ENCODE data around the gene EFCAB12. TPM values are rescaled to one million over a fixed set of nuclear protein-coding genes. Genes with fewer than 3 reads are reported as not detected.

EFCAB12 gene
- total and polyA plus RNA-seq, 10 of the 15 experiments (the other 5 are each of a cell fraction or from before 2014, with no cell fraction given): 0.02 to 0.85 (median 0.33) TPM

GRCh38 chr3:129439817-129440617, 11.6 kb upstream of the EFCAB12 start, which contains the start of the genes IFT122 and MBD4 (continued):
- TF ChIP-seq RBBP5 (conservative IDR thresholded peaks at IDR 0.05): no peak
- TF ChIP-seq LARP7 (IDR thresholded peaks at IDR 0.05): peak; percentile 92
- TF ChIP-seq BCLAF1 (IDR thresholded peaks at IDR 0.05): no peak
- TF ChIP-seq ATF2 (IDR thresholded peaks at IDR 0.05; ENCODE audit: low read length): no peak
- TF ChIP-seq TCF12 (IDR thresholded peaks at IDR 0.05; ENCODE audit: low read depth, low read length): no peak
- TF ChIP-seq NFYA (IDR thresholded peaks at IDR 0.05; ENCODE audit: borderline replicate concordance, low read depth, low read length): no peak
- TF ChIP-seq BCL3 (IDR thresholded peaks at IDR 0.05; ENCODE audit: borderline replicate concordance, insufficient read depth, low read depth, low read length, poor library complexity, severe bottlenecking): no peak
- TF ChIP-seq MLLT1 (IDR thresholded peaks at IDR 0.05): peak; percentile 88
- peak; percentile 53; the same call in 1 of the 2 replicates for TF ChIP-seq NBN (IDR thresholded peaks at IDR 0.05)
- no peak for TF ChIP-seq FOXM1 (IDR thresholded peaks at IDR 0.05; ENCODE audit: low read depth, low read length)
- no peak for TF ChIP-seq TARDBP (IDR thresholded peaks at IDR 0.05; ENCODE audit: borderline replicate concordance)
- no peak for TF ChIP-seq ZNF217 (IDR thresholded peaks at IDR 0.05)
- TF ChIP-seq ETV6 (conservative IDR thresholded peaks at IDR 0.05 in 1 of 2, IDR thresholded peaks at IDR 0.05 in 1 of 2; ENCODE audit: borderline replicate concordance in 1 of 2, low read depth in 1 of 2): no peak
- TF ChIP-seq SMARCA5 (IDR thresholded peaks at IDR 0.05): 0 out of 2 replicates have a peak, but pooled peaks have one; percentile 68
- no peak for TF ChIP-seq ZNF24 (IDR thresholded peaks at IDR 0.05)
- no peak for TF ChIP-seq HDAC2 (IDR thresholded peaks at IDR 0.05)
- TF ChIP-seq POU2F2 (IDR thresholded peaks at IDR 0.05; ENCODE audit: borderline replicate concordance, low read depth, low read length): peak; percentile 84; the same call in 2 of the 3 replicates
- no peak; the same call in 1 of the 2 replicates for TF ChIP-seq SREBF2 (IDR thresholded peaks at IDR 0.05; ENCODE audit: low read length)
- TF ChIP-seq NFIC (IDR thresholded peaks at IDR 0.05; ENCODE audit: low read depth, low read length): no peak
- TF ChIP-seq MEF2A (IDR thresholded peaks at IDR 0.05; ENCODE audit: insufficient read depth, low read depth, low read length): 0 out of 2 replicates have a peak, but pooled peaks have one; percentile 7

All from GM12878 (cell line).